ENCODE data around the gene RAD51B. TPM values are rescaled to one million over a fixed set of nuclear protein-coding genes. Genes with fewer than 3 reads are reported as not detected.

RAD51B gene
- total and polyA plus RNA-seq, 4 experiments from 2014 or later = 22.0 to 35.7 (median 31.4) TPM

- Mint-ChIP-seq H3K4me1 (peaks cover 3 to 10% (median 6%) of the 10 kb centered on the region in 4 donors), H3K27me3 (no peaks in the 10 kb centered on the region), H3K4me3 (no peak overlapping the region), H3K9me3 (no peaks in the 10 kb centered on the region), H3K36me3 (no peaks in the 10 kb centered on the region), H3K27ac (no peak overlapping the region)
- H3K27me3 ChIP-seq (ENCODE audit: insufficient read depth, low read length) = no peaks in the 10 kb centered on the region
- no peaks in the 10 kb centered on the region for H3K36me3 ChIP-seq (ENCODE audit: insufficient read depth, low read length)
- H3K4me3 ChIP-seq (ENCODE audit: low read length in 2 of 2) = no peak overlapping the region
- no peak overlapping the region for H3K27ac ChIP-seq (ENCODE audit: low read depth, low read length)
- DNase-seq = no peak
- intact Hi-C loops (cut with micrococcal nuclease) = no loop called here
- peaks cover 8% of the 10 kb centered on the region for H3K4me1 ChIP-seq (ENCODE audit: insufficient read depth, low read length)
- CTCF ChIA-PET (ENCODE audit: partially characterized antibody) = no interaction called here
- H3K9me3 ChIP-seq (ENCODE audit: control insufficient read depth in 1 of 2, low read length in 2 of 2) = no peaks in the 10 kb centered on the region
- POLR2A ChIA-PET (ENCODE audit: partially characterized antibody) = interaction anchor here (1.0 kb wide), 1 partner anchor 127 kb away, joined by 3 read pairs; no protein-coding TSS in a partner anchor
These were observed 813.8 kb downstream of the RAD51B start for GRCh38 chr14:68633131-68633991.

GRCh38 chr14:68634332-68634731, 814.8 kb downstream of the RAD51B start:
- Mint-ChIP-seq H3K27me3 (no peaks in the 10 kb centered on the region), H3K36me3 (no peaks in the 10 kb centered on the region), H3K4me1 (peaks cover 0 to under 1% (median 0%) of the 10 kb centered on the region in 4 donors), H3K4me3 (no peak overlapping the region), H3K27ac (no peak overlapping the region), H3K9me3 (no peaks in the 10 kb centered on the region)
- Histone ChIP-seq H3K36me3 (ENCODE audit: insufficient read depth, low read length) (no peaks in the 10 kb centered on the region), H3K27me3 (ENCODE audit: insufficient read depth, low read length) (no peaks in the 10 kb centered on the region), H3K4me1 (ENCODE audit: insufficient read depth, low read length) (peaks cover 14% of the 10 kb centered on the region), H3K4me3 (ENCODE audit: low read length in 2 of 2) (no peak overlapping the region), H3K9me3 (ENCODE audit: control insufficient read depth in 1 of 2, low read length in 2 of 2) (no peaks in the 10 kb centered on the region), H3K27ac (ENCODE audit: low read depth, low read length) (no peak overlapping the region)
- ChIA-PET POLR2A (ENCODE audit: partially characterized antibody) (no interaction called here), CTCF (ENCODE audit: partially characterized antibody) (no interaction called here)
- intact Hi-C loops (cut with micrococcal nuclease) = no loop called here
- DNase-seq = no peak

GRCh38 chr14:68634874-68635595, 815.5 kb downstream of the RAD51B start:
- Mint-ChIP-seq H3K27me3 (no peaks in the 10 kb centered on the region), H3K36me3 (no peaks in the 10 kb centered on the region), H3K4me1 (no peaks in the 10 kb centered on the region), H3K9me3 (no peaks in the 10 kb centered on the region), H3K27ac (no peak overlapping the region), H3K4me3 (no peak overlapping the region)
- Histone ChIP-seq H3K9me3 (ENCODE audit: control insufficient read depth in 1 of 2, low read length in 2 of 2) (no peaks in the 10 kb centered on the region), H3K36me3 (ENCODE audit: insufficient read depth, low read length) (no peaks in the 10 kb centered on the region), H3K27ac (ENCODE audit: low read depth, low read length) (no peak overlapping the region), H3K27me3 (ENCODE audit: insufficient read depth, low read length) (no peaks in the 10 kb centered on the region), H3K4me1 (ENCODE audit: insufficient read depth, low read length) (peaks cover 14% of the 10 kb centered on the region), H3K4me3 (ENCODE audit: low read length in 2 of 2) (no peak overlapping the region)
- intact Hi-C loops (cut with micrococcal nuclease) = no loop called here
- ChIA-PET CTCF (ENCODE audit: partially characterized antibody) (no interaction called here), POLR2A (ENCODE audit: partially characterized antibody) (interaction anchor here (1.0 kb wide), 1 partner anchor 128 kb away, joined by 3 read pairs; no protein-coding TSS in a partner anchor)
- no peak for DNase-seq

- intact Hi-C loops (cut with micrococcal nuclease) = no loop called here
- Histone ChIP-seq H3K9me3 (ENCODE audit: control insufficient read depth in 1 of 2, low read length in 2 of 2) (no peaks in the 10 kb centered on the region), H3K27ac (ENCODE audit: low read depth, low read length) (no peak overlapping the region), H3K27me3 (ENCODE audit: insufficient read depth, low read length) (no peaks in the 10 kb centered on the region), H3K4me3 (ENCODE audit: low read length in 2 of 2) (no peak overlapping the region), H3K36me3 (ENCODE audit: insufficient read depth, low read length) (no peaks in the 10 kb centered on the region), H3K4me1 (ENCODE audit: insufficient read depth, low read length) (peaks cover 14% of the 10 kb centered on the region)
- H3K9me3 Mint-ChIP-seq = peaks cover 0 to 15% (median 9%) of the 10 kb centered on the region in 8 donors
- no peaks in the 10 kb centered on the region for H3K4me1 Mint-ChIP-seq
- ChIA-PET CTCF (ENCODE audit: partially characterized antibody) (no interaction called here), POLR2A (ENCODE audit: partially characterized antibody) (no interaction called here)
- peaks cover 0 to 6% of the 10 kb centered on the region in 2 donors for H3K36me3 Mint-ChIP-seq
- no peak overlapping the region for H3K27ac Mint-ChIP-seq
- H3K4me3 Mint-ChIP-seq = no peak overlapping the region
- no peaks in the 10 kb centered on the region for H3K27me3 Mint-ChIP-seq
- DNase-seq = no peak
These were observed 817.0 kb downstream of the RAD51B start for GRCh38 chr14:68636597-68636996.

GRCh38 chr14:68637106-68638021, 817.8 kb downstream of the RAD51B start:
- Histone ChIP-seq H3K36me3 (ENCODE audit: insufficient read depth, low read length) (no peaks in the 10 kb centered on the region), H3K4me1 (ENCODE audit: insufficient read depth, low read length) (peaks cover 14% of the 10 kb centered on the region), H3K27me3 (ENCODE audit: insufficient read depth, low read length) (no peaks in the 10 kb centered on the region), H3K9me3 (ENCODE audit: control insufficient read depth in 1 of 2, low read length in 2 of 2) (no peaks in the 10 kb centered on the region), H3K27ac (ENCODE audit: low read depth, low read length) (no peak overlapping the region), H3K4me3 (ENCODE audit: low read length in 2 of 2) (no peak overlapping the region)
- Mint-ChIP-seq H3K9me3 (peaks cover 0 to 23% (median 11%) of the 10 kb centered on the region in 8 donors), H3K27me3 (no peaks in the 10 kb centered on the region), H3K4me1 (no peaks in the 10 kb centered on the region), H3K27ac (no peak overlapping the region), H3K36me3 (peaks cover 0 to 6% of the 10 kb centered on the region in 2 donors), H3K4me3 (no peak overlapping the region)
- intact Hi-C loops (cut with micrococcal nuclease) = no loop called here
- DNase-seq = no peak
- POLR2A ChIA-PET (ENCODE audit: partially characterized antibody) = interaction anchor here (1.2 to 1.5 kb wide), 2 partner anchors 9 to 159 kb away, joined by 4 to 6 read pairs; no protein-coding TSS in a partner anchor
- CTCF ChIA-PET (ENCODE audit: partially characterized antibody) = interaction anchor here (1.3 kb wide), 1 partner anchor 8 kb away, joined by 6 read pairs; no protein-coding TSS in a partner anchor

- CTCF ChIA-PET (ENCODE audit: partially characterized antibody) = interaction anchor here (1.3 kb wide), 1 partner anchor 9 kb away, joined by 6 read pairs; no protein-coding TSS in a partner anchor
These were observed 818.8 kb downstream of the RAD51B start for GRCh38 chr14:68638141-68638999.

More at GRCh38 chr14:68638141-68638999, 818.8 kb downstream of the RAD51B start:
- no peak for DNase-seq
- Mint-ChIP-seq H3K27ac (no peak overlapping the region), H3K4me3 (no peak overlapping the region), H3K9me3 (peaks cover 0 to 26% (median 11%) of the 10 kb centered on the region in 8 donors), H3K4me1 (no peaks in the 10 kb centered on the region), H3K36me3 (peaks cover 0 to 10% of the 10 kb centered on the region in 2 donors), H3K27me3 (no peaks in the 10 kb centered on the region)
- POLR2A ChIA-PET (ENCODE audit: partially characterized antibody) = interaction anchor here (1.2 to 1.5 kb wide), 2 partner anchors 10 to 158 kb away, joined by 4 to 6 read pairs; no protein-coding TSS in a partner anchor
- H3K27me3 ChIP-seq (ENCODE audit: insufficient read depth, low read length) = no peaks in the 10 kb centered on the region
- intact Hi-C loops (cut with micrococcal nuclease) = no loop called here
- H3K9me3 ChIP-seq (ENCODE audit: control insufficient read depth in 1 of 2, low read length in 2 of 2) = no peaks in the 10 kb centered on the region
- H3K27ac ChIP-seq (ENCODE audit: low read depth, low read length) = no peak overlapping the region
- no peak overlapping the region for H3K4me3 ChIP-seq (ENCODE audit: low read length in 2 of 2)
- H3K4me1 ChIP-seq (ENCODE audit: insufficient read depth, low read length) = peaks cover 14% of the 10 kb centered on the region
- H3K36me3 ChIP-seq (ENCODE audit: insufficient read depth, low read length) = no peaks in the 10 kb centered on the region

All from CD4-positive, alpha-beta memory T cell (primary cell).